ENCODE results near the gene CNTN4.
"Not testable (repeated sequence)": the region's sequence is repeated elsewhere in the genome, so short reads cannot be mapped to it uniquely, and the experiment has no call there.

The CNTN4 gene

GRCh38 chr3:2937055-2937454 is 838.4 kb downstream of the CNTN4 start:
- DNase-seq: no peak

GRCh38 chr3:2937592-2937991 is 838.9 kb downstream of the CNTN4 start:
- no peak for DNase-seq

- DNase-seq: no peak
These were observed 840.0 kb downstream of the CNTN4 start for GRCh38 chr3:2938711-2939110.

GRCh38 chr3:2940062-2940461 is 841.4 kb downstream of the CNTN4 start:
- DNase-seq: no peak

- no peak for DNase-seq
These were observed 846.0 kb downstream of the CNTN4 start for GRCh38 chr3:2944628-2945027.

GRCh38 chr3:2945121-2945520 is 846.5 kb downstream of the CNTN4 start:
- no peak for DNase-seq

- no peak for DNase-seq
These were observed 848.9 kb downstream of the CNTN4 start for GRCh38 chr3:2947536-2947935.

GRCh38 chr3:2948882-2949281 is 850.2 kb downstream of the CNTN4 start:
- no peak for DNase-seq

- no peak for DNase-seq
These were observed 851.5 kb downstream of the CNTN4 start for GRCh38 chr3:2950159-2950558.

GRCh38 chr3:2957115-2957514 is 858.4 kb downstream of the CNTN4 start:
- DNase-seq: no peak

GRCh38 chr3:2958551-2958950 is 859.9 kb downstream of the CNTN4 start:
- DNase-seq: no peak

GRCh38 chr3:2961576-2961975 is 862.9 kb downstream of the CNTN4 start:
- no peak for DNase-seq

GRCh38 chr3:2967871-2968270 is 869.2 kb downstream of the CNTN4 start:
- no peak for DNase-seq

GRCh38 chr3:2968475-2968874 is 869.8 kb downstream of the CNTN4 start:
- DNase-seq: no peak

GRCh38 chr3:2976212-2976611 is 877.5 kb downstream of the CNTN4 start:
- no peak for DNase-seq

- no peak for DNase-seq
These were observed 878.1 kb downstream of the CNTN4 start for GRCh38 chr3:2976796-2977195.

- DNase-seq: no peak
These were observed 880.5 kb downstream of the CNTN4 start for GRCh38 chr3:2978977-2979732.

GRCh38 chr3:2984005-2984830 is 885.6 kb downstream of the CNTN4 start:
- no peak for DNase-seq

GRCh38 chr3:2984831-2985220 is 886.2 kb downstream of the CNTN4 start:
- DNase-seq: no peak

- DNase-seq: no peak
These were observed 886.8 kb downstream of the CNTN4 start for GRCh38 chr3:2985479-2985878.

GRCh38 chr3:2992534-2992933 is 893.9 kb downstream of the CNTN4 start:
- no peak for DNase-seq

GRCh38 chr3:2993130-2993529 is 894.5 kb downstream of the CNTN4 start:
- not testable (repeated sequence) for DNase-seq

GRCh38 chr3:2993736-2994135 is 895.1 kb downstream of the CNTN4 start:
- no peak for DNase-seq

GRCh38 chr3:2995195-2995594 is 896.5 kb downstream of the CNTN4 start:
- DNase-seq: no peak

All from activated CD4-positive, CD25-positive, alpha-beta regulatory T cell (primary cell).